Stimulated activated naive CD8-positive, alpha-beta T cell treated with anti-CD3 and anti-CD28 coated beads, Interleukin-15, Interleukin-2, amounts not matched to agents 100 U/mL and 50 U/mL, for 24 hours (primary cell): ENCODE measurements around the gene SMAP1.

Experiments
- ATAC-seq: fragments of 150-1000 bp; cut with Tn5 transposase; one replicate; pipeline ENCODE4 v1.10.0; 2021
- DNase-seq: peaks from one replicate; pipeline ENCODE4 v3.0.0; 2021

The SMAP1 gene

DNA sequence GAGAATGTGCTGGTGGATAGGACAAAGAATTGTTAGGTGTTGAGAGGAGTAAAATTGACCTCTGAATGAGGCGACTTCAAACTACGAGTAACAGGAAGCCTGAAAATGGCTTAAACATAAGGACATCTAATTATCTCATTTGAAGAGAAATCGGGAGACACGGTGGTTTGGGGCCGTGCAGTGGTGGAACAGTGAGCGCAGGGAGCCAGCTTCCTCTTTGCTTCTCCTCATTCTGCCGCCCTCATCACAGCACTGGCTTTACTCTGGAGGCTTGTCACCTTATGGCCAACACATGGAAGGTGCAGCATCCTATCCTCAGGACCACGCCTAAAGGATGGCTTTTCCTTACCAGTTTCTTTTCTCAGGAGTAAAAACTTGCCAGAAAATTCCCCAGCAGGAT lies 174.9 kb downstream of the SMAP1 start:
- ATAC-seq (no peak), DNase-seq (no peak)

DNA sequence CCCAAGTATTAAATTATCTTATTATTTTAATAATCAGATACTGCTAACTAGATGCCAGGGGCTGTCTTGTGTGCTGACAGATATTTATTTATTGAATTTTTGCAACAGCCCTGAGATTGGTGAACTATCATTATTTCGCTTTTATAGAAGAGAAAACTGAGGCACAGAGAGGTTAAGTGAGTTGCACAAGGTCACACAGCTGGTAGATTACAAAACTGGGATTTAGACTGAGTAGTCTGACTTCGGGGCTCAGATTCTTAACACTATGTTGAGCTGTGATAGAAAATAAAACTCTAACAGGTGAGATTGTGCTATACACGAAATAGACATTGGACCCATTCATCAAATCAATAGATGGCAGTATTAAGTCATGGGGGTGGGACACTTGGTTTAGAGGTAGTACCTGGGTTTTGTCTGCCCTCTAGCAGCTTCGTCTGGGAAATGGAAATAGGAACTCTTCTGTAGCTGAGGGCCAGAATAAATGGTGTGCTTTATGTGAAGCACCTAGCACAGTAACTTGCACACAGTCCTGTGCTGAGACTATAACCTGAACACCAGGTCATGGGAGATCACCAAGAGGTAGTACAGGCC lies 175.7 kb downstream of the SMAP1 start:
- DNase-seq (no peak), ATAC-seq (no peak)

DNA sequence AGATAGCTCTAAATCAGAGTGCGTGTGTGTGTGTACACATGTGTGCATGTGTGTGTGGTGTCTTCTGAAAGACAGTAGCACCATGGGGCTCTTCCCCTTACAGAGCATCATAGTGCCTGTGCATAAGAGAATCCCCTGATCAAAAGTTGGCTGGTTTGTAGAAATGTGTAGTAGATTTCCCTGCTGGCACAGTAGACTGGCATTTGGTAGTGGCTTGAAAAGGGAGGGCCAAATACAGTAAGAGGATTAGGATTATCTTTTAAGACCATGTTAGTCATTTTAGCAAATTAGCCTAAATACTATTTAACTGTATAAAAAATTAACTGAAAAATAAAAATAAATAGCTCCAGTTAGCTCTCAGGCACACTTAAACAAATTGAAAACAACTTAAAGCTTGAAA lies 176.6 kb downstream of the SMAP1 start:
- ATAC-seq = no peak
- no peak for DNase-seq

DNA sequence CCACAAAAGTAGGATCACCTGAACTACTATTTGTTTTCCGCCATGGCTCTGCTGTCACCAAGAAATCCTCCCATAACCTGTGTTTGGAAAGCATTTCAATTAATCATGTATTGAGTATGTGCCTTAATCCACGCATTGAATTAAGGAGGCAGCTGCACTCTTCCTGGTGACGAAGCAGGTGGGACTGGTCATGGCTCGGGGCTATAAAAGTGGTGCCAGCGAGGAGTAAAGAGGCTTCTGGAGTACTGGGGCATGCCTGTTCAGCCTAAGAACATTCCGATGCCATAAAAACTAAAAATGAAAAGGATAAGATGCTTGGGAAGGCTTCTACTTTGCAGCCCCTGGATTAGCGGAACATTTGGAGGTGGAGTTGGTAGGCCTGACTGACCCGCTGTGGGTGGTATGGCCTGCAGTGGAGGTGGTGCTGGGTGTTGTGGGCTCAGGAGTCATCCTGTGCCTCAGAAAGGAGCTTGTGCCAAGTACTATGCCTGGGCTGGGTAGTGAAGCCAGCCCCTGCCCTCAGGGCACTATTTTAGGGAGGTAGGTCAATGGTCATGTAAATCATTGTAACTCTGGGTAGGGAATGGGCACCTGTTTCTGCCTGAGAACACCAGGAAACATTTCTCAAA lies 178.6 kb downstream of the SMAP1 start:
- DNase-seq (no peak), ATAC-seq (no peak)

DNA sequence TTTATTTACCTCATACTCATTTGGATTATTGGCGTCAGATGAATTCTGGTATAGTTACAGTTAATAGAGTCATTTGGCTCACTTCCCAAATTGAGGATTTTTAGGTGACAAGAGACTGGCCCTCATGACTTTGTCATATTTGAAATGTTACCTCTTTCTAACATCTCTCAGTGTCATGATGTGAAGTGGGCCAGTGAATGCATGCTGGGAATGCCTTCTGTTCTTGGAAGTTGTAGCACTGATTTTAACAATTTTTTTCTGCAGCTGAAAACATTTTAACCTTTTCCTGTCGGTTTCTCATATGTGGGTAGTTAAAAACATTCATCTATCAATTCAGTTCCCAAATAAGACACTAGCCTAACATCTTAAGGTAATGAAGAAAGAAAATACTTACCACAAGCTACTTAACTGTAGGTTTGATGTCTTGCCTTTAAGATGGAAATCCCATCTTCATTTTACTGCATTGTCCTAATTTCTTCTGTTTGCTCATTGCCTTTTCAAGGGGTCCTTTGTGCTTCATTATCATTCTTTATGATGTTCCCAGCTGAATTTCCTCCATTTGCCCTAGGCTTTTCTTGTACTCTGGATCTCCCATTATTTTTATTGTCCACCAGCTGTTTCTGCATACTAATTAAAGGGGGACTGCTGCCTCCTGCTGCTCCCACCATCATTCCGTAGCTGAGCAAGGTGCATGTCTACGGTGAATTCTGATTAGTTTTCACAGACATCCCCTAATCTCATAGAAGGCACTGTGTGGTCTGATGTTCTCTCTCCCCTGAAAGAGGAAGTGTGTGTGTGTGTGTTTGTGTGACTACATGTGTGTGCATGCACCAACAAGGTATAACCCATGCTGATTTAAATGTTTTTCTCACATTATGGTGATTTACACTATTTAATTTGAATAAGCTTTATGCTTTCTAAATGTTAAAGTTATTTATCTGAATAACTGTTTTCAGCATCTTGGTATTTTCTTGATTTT lies 179.7 kb downstream of the SMAP1 start:
- no peak for ATAC-seq
- no peak for DNase-seq

DNA sequence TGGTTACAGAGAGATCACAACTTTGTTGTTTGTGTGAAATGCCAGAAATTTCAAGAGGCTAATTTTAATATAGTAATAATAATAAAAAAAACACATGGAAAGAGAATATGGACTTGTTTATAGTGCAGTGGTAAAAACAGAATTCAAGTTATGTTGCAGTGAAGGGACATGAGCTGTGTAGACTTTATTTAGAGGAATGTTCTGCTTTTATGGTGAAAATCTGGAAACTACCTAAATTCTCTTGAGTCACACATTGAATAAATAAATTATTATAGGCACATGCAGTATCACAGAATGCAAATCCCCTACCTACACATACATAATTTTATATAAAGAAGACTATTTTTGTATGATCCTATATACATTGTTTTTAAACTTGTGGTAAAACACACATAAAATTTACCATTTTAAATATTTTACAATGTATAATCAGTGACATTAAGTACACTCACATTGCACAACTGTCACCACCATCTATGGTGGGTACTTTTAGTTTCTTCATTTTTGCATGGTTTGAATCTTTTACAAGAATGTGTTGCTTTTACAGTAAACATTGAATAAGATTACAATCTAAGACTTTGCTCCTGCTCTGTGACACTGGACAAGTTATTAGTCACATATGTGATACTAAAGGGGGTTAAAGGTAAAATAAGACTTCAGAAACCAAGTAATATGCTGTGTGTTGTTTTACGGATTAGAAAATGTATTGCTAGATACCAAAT lies 181.8 kb downstream of the SMAP1 start:
- DNase-seq = no peak
- no peak for ATAC-seq

DNA sequence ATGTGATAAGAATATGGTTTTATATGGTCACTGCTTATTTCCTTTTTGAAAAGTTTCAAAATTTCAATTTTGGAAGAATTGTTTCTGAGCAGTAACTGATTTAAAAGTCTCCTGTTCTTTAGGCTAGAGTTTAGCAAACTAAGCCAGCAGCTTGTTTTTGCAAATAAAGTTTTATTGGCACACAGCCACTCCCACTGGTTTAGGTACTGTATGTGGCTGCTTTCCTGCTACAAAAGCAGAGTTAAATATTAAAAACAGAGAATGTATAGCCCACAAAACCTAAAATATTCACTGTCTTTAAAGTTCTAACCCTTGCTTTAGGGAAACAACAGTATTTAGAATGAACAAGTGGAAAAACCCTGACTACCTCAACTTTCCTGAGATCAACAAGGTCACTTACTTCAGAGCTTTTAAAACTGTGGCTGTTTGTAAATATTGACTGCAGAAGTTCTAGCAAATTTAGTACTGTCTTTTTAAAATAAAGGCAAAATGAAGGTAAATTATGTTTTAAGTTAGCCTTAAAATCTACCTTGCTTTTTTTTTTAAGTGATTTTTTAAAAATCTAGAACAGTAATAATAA lies 185.1 kb downstream of the SMAP1 start:
- DNase-seq (no peak), ATAC-seq (no peak)

DNA sequence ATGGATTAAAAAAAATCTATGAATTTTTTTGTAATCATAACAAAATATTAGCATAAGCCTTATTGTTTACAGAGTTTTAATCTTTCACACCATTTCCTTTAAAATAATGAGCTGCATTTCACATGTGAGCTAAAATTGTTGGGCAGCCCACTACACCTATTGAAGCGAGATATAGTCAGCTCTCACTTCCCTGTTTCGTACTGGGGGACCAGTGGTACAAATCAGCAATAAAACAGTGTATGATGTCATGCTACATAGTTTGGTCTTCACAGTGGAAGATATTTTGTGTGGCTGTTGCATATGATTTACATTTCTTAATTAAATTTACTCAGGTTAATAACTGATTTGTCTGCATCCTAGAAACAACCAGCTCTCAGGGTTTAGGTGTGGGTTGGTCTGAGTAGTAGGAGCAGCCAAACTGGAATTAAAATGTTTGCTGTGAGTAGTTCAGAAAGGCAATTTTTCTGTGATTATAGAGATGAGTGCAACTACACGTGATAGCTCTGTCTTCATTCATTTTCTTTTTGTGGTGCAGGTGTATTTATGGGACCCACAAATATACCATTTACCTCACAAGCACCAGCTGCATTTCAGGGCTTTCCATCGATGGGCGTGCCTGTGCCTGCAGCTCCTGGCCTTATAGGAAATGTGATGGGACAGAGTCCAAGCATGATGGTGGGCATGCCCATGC lies 189.8 kb downstream of the SMAP1 start:
- no peak for ATAC-seq

DNA sequence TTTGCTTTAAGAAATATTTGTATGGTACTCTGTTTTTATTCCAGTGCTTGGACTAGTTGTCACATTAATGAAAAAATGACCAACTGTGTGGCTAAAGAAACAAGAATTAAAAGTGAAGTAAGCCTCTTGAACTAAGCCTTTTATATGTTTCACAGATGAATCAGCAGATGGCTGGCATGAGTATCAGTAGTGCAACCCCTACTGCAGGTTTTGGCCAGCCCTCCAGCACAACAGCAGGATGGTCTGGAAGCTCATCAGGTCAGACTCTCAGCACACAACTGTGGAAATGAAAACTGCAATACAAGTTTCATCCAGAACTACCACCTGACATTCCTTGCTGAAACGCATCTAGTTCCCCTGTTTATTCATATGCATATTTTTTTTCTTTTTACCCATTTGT lies 192.4 kb downstream of the SMAP1 start:
- ATAC-seq (no peak), DNase-seq (no peak)

More for the DNA sequence above, 189.8 kb downstream of the SMAP1 start:
- DNase-seq = no peak

DNA sequence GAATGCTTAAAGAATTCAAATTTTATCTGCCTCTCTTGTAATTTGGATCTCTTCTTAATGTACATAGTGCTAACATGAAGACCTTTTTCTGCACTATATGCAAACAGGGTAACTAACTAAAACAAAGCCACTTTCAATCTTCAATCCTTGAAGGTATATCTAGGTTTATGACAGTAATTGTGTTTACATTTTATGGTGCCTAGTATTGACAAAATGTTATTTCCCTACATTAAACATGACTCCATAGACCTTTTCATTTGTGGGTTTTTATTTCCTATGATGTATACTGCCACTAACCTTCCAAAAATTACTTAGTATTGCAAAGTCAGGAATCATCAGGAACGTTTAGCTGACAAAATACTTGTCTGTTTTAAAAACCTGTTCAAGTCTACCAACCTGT lies 193.2 kb downstream of the SMAP1 start:
- ATAC-seq = no peak

DNA sequence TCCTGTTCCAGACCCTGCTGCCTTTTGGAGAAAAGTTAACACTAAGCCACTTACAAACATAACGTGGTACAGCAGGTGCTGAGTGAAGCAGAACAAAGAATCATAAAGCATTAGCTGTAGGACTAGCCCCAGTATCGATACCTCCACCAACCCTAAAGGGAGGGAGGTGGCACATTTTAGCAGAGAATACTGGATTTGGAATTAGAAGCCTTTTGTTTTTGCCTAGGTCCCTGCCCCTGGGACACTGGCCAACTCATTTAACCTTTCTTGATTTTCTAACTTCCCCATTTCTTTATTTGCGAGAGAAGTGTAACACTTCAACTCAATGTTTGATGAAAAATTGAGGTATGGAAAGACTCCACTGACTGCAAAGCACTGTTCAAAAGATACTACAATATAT lies 195.7 kb downstream of the SMAP1 start:
- ATAC-seq = no peak
- no peak for DNase-seq

More for the DNA sequence above, 193.2 kb downstream of the SMAP1 start:
- no peak for DNase-seq

DNA sequence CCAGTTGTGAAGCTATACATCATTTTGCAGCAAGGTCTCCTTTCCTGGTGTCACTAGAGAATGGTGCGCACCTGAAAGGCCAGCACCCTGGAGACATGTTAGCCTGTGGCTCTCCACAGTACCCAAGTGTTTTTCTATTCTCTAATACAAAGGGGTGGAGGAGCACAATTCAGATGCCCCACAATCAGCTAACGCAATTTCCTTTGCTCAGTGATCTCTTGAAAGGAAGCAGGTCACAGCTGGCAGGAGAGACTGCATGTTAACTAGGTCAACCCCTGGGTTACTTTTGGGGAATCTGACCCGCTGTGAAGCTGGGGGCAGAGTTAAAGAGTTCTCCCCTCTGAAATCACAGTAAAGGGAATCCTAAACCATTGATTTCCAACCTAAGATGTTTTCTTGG lies 196.7 kb downstream of the SMAP1 start:
- no peak for ATAC-seq
- DNase-seq = no peak

DNA sequence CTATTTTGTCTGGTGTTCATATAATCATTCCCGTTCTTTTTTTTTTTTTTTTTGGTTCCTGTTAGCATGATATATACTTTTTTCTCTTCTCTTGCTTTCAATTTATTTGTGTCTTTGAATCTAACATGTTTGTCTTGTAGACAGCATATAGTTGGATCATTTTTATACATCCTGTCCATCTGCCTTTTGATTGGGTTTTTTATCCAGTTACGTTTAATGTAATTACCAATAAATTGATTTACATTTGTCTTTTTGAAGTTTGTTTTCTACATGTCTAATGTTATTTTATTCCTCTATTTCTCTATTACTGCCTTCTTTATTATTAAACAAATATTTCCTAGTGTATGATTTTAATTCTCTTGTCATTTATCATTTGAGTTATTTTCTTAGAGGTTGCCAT lies 204.8 kb downstream of the SMAP1 start:
- DNase-seq (no peak), ATAC-seq (no peak)

DNA sequence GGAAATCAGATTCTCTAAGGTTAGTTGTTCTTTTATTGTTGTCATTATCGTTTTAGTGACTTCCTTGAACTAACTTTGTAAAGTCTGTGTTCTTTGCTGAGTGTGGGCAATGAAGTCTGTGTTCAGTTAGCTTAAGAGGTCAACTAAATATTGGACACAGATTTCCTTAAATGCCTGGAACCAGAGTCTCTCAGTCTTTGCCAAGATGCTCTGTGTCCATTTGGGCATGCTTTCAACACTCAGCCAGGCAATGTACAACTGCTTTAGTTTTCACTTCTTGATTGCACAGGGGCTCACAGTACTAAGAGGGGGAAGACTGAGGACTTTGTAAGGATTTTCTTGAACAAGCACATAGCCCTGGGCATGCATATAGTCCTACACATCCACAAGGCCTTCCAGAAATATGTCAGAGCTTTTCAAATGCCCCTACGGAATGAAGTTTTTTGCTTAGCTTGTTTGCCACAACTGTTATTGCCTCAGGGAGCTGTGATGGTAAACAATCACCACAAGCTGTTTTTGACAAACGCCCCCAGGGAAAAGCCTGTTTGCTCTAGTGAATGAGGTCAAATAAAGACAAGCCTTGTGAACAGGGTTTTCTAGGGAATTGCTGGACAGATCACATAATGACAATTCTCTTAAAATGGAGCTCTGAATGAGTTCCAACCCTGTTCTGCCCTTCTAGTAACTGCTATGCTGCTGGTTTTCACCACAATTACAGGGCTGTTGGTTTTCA lies 206.7 kb downstream of the SMAP1 start:
- ATAC-seq = no peak

DNA sequence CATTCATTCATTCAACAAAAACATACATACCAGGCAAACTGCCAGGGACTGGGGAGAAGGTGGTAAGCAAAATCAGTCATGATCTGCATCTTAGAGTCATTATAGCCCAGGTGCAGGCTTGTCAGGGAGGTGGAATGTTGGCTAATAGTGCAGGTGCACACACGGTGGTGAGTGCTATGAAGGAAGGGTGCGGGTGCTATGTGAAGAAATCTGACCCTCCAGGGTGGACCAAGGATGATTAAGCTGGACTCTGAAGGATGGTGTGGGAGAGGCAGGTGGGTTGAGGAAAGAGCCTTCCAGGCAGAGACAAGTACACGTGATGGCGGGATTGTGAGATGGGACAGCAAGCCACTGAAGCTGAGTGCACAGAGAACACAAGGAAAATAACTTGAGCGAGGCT lies 211.8 kb downstream of the SMAP1 start:
- DNase-seq (no peak), ATAC-seq (no peak)

More for the DNA sequence above, 206.7 kb downstream of the SMAP1 start:
- DNase-seq = no peak

DNA sequence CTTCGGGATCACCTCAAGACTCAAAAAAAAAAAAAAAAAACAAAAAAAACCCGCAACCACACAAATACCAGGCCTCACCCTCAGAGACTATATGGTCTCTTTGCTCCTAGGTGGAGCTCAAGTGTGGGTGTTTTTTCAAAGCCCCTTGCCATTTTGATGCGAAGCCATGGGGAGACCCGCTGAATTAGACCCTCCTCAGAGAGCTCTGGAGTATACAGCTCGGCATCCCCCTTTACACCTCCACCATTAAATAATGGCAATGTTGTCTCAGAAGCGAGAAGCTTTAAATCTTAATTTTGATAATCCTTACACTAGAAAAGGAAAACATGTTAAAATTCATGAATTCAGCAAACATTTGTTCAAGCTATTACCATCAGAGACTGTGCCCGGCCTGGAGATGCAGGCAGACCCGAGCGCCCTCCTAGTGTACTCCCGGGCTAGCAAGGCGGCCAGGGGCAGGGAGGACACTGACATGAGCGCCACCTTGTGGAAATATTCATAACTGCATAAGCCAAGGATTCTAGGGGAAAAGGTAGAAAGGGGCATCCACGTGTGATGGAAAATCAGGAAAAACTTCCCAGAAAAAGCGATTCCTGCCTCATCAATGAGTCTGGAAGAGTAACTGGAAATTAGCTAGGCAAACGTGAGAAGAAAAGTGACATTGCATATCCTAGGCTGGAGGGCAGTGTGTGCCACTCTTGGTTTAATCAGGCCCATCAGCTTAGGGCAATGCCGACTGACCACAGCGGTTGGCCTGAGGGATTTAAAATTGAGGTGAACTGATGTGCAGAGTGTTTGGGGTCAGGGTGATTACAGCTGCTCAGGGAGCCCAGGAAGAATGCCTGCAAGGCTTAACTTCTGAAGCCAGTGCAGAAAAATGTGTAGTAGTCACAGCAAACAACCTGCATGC lies 216.6 kb downstream of the SMAP1 start:
- DNase-seq (peak; percentile 64), ATAC-seq (peak; percentile 77)

DNA sequence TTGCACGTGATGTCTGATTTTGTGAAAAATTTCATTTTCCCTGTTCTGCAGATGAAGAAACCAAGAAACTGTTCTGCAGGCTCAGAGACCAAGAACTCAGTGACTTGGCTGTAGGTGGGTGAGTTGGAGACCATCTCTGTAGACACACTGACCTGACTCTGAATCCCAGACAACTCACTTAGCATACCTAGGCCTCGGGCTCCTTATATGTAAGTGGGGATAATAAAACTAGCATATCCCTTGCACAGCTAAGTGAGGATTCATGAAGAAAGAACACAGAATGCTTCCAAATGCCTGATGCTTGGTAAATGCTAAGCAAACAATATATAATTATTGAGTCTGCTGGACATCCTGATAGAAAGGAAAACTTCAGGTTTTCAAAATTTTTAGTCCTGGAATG lies 218.4 kb downstream of the SMAP1 start:
- ATAC-seq (no peak), DNase-seq (no peak)

DNA sequence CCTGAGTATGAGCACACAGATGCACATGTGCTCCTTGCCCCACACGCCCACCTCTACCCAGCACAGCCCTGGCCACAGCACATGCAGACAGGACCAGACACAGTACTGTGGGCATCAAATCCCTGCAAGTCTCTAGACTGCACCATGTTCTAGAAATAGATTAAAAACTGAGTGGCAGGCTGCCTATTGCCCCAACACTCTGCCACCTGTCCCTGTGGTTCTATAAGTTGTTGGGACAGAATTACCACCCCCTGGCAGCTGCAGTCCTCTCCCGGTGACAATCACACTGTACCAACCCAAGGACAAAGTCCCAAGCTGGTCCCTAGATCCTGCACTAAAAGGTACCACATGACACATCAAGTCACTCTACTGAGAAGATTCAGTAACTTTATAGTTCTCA lies 219.0 kb downstream of the SMAP1 start:
- ATAC-seq = no peak
- DNase-seq = no peak

DNA sequence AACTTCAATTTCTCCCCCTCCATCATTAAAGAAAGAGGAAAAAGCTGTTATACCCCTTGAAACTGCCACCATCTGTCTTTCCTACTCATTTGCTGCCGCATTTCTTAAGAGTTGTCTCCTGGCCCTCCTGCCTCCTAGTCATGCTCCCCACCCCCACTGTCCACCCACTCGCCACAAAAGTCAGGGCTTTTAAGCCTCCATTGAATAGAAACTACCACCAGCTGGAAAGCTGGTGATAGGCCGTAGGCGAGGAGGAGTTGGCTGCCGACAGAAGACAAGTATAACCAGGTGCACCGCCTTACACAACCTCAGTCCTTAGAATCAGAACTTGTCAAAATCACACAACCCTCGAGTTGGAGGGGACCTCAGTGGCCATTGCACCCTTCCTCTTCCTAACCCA lies 221.6 kb downstream of the SMAP1 start:
- no peak for DNase-seq

DNA sequence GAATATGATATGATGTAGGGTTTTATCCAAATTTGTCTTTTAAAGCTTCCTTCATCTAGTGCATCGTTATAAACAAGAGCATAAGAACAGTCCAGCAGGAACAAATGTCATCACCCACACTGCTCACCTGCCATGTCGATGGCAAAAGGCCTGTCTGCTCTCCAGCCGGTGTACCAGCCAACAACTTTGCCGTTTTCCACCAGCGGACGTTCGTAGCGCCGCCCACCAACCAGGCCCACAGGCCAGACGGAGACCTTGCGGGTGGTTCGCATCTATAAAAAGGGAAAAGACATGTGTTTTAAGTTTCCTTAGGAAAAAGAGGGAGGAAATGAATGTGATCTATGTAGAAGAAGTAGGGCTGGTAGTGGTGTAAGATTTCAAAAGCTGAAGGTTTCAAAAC lies 226.3 kb downstream of the SMAP1 start:
- no peak for ATAC-seq
- DNase-seq = no peak

More for the DNA sequence above, 221.6 kb downstream of the SMAP1 start:
- ATAC-seq = no peak
